ENCODE results near the gene BACH1.

GRCh38 chr21:29382030-29382654, 83.4 kb downstream of the BACH1 start:
- no peak for TF ChIP-seq FOSL1 (IDR thresholded peaks at IDR 0.05; ENCODE audit: insufficient read depth, low read depth, low read length)
- TF ChIP-seq POLR2A (IDR thresholded peaks at IDR 0.05; ENCODE audit: control extremely low read depth in 1 of 2, low read depth in 2 of 2, low read length in 2 of 2) = no peak
- TF ChIP-seq JUND (IDR thresholded peaks at IDR 0.05; ENCODE audit: low read length) = no peak
- no peak for TF ChIP-seq GTF2F1 (IDR thresholded peaks at IDR 0.05; ENCODE audit: borderline replicate concordance, low read depth, low read length)
- no peak for TF ChIP-seq CTCF (IDR thresholded peaks at IDR 0.05; ENCODE audit: control extremely low read depth in 1 of 3, insufficient read depth in 1 of 3, low read depth in 1 of 3, low read length in 3 of 3)
- TF ChIP-seq KDM1A (IDR thresholded peaks at IDR 0.05; ENCODE audit: borderline replicate concordance, low read length) = no peak
- TF ChIP-seq GABPA (IDR thresholded peaks at IDR 0.05; ENCODE audit: borderline replicate concordance, insufficient read depth, low read length) = no peak
- no peak for TF ChIP-seq E2F6 (IDR thresholded peaks at IDR 0.05)
- TF ChIP-seq POLR2AphosphoS5 (IDR thresholded peaks at IDR 0.05; ENCODE audit: low read depth, low read length) = no peak
- TF ChIP-seq JUN (IDR thresholded peaks at IDR 0.05; ENCODE audit: low read depth, low read length) = no peak
- no peak for TF ChIP-seq EZH2 (IDR thresholded peaks at IDR 0.05; ENCODE audit: low read depth, low read length, severe bottlenecking)

Measured in H1 (cell line).